ENCODE results near the gene SCNN1B.

Gene SCNN1B

DNA sequence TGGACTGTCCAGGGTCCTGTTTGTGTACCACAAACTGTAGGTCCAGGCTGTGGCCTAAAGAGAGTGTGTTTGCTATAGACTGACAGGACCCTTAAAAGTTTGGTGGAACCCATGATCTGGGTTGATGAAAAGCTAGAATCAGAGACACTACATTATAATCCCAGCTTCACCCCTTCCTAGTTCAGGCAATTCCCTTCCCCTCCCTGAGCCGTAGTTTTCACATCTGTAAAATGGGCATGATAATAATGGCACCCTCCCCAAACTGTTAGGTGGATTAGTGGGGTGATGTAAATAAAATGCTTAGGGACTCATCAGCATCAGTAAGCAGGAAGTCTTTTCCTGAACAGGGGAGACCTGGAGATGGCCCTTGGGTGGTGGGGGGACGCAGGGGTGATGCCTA, 2.5 kb downstream of the SCNN1B start:
- no peaks in the 10 kb centered on the region for H3K4me1 ChIP-seq (ENCODE audit: control insufficient read depth, insufficient read depth, low read length)
- H3K9ac ChIP-seq (ENCODE audit: low read length in 2 of 2), result no peak overlapping the region
- no peak overlapping the region for H3K4me3 ChIP-seq (ENCODE audit: low read length in 2 of 2)
- H3K27ac ChIP-seq (ENCODE audit: low read length), result no peak overlapping the region
- H3K27me3 ChIP-seq (ENCODE audit: control insufficient read depth in 1 of 2, insufficient read depth in 2 of 2, low read length in 2 of 2), result peaks cover 15 to 20% of the 10 kb centered on the region in 2 donors
- H3K9me3 ChIP-seq (ENCODE audit: control insufficient read depth in 2 of 2, low read length in 2 of 2), result no peaks in the 10 kb centered on the region
- H3K36me3 ChIP-seq (ENCODE audit: control insufficient read depth in 2 of 2, insufficient read depth in 2 of 2, low read length in 2 of 2), result no peaks in the 10 kb centered on the region

DNA sequence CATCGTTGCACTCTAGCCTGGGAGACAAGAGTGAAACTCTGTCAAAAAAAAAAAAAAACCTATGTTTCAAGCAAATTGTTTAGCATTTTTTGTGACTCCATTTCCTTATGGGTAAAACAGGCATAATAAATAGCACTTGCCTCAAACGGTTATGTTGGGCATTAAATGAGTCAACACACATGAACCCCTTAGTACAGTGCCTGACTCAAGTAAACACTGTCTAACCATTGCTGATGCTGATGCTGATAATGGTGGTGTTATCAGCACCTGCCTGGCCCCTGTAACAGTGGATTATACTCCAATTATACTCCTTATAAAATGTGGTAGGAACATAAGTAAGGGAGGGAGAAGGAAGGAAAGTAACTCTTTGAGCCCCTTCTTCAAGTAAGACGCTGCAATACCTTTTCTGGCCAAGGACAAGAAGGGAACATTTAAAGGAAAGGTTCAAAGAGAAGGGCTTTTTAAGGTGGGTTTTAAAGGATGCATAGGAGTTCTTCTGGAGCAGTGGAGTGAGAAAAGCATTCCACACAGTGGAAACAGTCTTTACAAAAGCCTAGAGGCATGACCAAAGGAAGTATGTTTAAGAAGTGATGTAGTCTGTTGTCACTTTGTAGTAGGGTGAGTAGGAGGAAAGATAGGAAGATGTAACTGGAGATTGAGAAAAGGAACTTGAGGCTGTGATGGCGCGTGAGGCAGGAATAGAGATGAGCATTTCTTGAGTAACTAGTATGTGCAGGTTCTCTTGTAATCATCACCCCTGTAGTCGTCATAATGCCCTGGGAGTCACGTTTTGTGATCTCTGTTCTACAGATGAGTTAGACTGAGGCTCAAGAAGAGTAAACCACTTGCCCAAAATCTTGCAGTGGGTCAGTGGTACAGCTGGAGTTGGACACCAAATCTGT, 4.3 kb downstream of the SCNN1B start:
- Histone ChIP-seq H3K27me3 (ENCODE audit: control insufficient read depth in 1 of 2, insufficient read depth in 2 of 2, low read length in 2 of 2) (peaks cover 14 to 18% of the 10 kb centered on the region in 2 donors), H3K4me1 (ENCODE audit: control insufficient read depth, insufficient read depth, low read length) (no peaks in the 10 kb centered on the region), H3K36me3 (ENCODE audit: control insufficient read depth in 2 of 2, insufficient read depth in 2 of 2, low read length in 2 of 2) (no peaks in the 10 kb centered on the region), H3K9ac (ENCODE audit: low read length in 2 of 2) (no peak overlapping the region), H3K9me3 (ENCODE audit: control insufficient read depth in 2 of 2, low read length in 2 of 2) (peaks cover 3 to 9% of the 10 kb centered on the region in 2 donors), H3K4me3 (ENCODE audit: low read length in 2 of 2) (no peak overlapping the region), H3K27ac (ENCODE audit: low read length) (no peak overlapping the region)

DNA sequence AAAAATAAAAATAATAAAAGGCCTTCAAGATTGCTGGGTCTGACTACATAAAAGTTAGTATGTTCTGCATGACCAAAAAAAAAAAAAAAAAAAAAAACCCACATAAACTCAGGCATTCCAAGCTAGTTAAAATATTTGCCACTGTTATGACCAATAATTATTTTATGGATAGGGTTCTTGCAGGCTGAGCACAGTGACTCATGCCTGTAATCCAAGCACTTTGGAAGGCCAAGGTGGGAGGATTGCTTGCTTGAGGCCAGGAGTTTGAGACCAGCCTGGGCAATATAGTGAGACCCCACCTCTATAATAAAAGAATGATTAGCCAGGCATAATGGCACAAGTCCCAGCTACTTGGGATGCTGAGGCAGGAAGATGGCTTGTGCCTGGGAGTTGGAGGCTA, 8.1 kb downstream of the SCNN1B start:
- H3K27ac ChIP-seq (ENCODE audit: low read length), result no peak overlapping the region
- peaks cover 4 to 9% of the 10 kb centered on the region in 2 donors for H3K9me3 ChIP-seq (ENCODE audit: control insufficient read depth in 2 of 2, low read length in 2 of 2)
- H3K4me1 ChIP-seq (ENCODE audit: control insufficient read depth, insufficient read depth, low read length), result no peaks in the 10 kb centered on the region
- H3K4me3 ChIP-seq (ENCODE audit: low read length in 2 of 2), result no peak overlapping the region
- H3K36me3 ChIP-seq (ENCODE audit: control insufficient read depth in 2 of 2, insufficient read depth in 2 of 2, low read length in 2 of 2), result no peaks in the 10 kb centered on the region
- no peak overlapping the region for H3K9ac ChIP-seq (ENCODE audit: low read length in 2 of 2)
- peaks cover 0 to 2% of the 10 kb centered on the region in 2 donors for H3K27me3 ChIP-seq (ENCODE audit: control insufficient read depth in 1 of 2, insufficient read depth in 2 of 2, low read length in 2 of 2)

DNA sequence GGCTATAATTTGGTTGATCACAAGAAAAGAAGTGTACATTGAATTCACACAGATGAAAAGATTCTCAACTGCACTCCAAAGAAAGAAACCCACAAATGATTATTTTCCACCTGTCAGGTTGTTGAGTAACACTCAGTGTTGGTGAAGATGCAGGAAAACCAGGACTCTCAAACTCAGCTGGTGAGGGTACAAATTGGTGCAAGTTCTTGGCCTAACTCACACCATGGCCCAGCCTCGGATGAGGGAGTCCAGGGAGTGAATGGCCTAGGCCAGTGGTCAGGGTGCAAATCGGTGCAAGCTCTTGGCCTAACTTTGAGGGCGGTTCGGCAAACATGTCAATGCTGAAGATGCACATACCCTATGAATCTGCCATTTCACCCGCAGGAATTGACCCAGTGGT, 8.6 kb downstream of the SCNN1B start:
- Histone ChIP-seq H3K36me3 (ENCODE audit: control insufficient read depth in 2 of 2, insufficient read depth in 2 of 2, low read length in 2 of 2) (no peaks in the 10 kb centered on the region), H3K27me3 (ENCODE audit: control insufficient read depth in 1 of 2, insufficient read depth in 2 of 2, low read length in 2 of 2) (peaks cover 0 to 2% of the 10 kb centered on the region in 2 donors), H3K4me1 (ENCODE audit: control insufficient read depth, insufficient read depth, low read length) (no peaks in the 10 kb centered on the region), H3K9me3 (ENCODE audit: control insufficient read depth in 2 of 2, low read length in 2 of 2) (peaks cover 4 to 10% of the 10 kb centered on the region in 2 donors), H3K9ac (ENCODE audit: low read length in 2 of 2) (no peak overlapping the region), H3K4me3 (ENCODE audit: low read length in 2 of 2) (no peak overlapping the region), H3K27ac (ENCODE audit: low read length) (no peak overlapping the region)

DNA sequence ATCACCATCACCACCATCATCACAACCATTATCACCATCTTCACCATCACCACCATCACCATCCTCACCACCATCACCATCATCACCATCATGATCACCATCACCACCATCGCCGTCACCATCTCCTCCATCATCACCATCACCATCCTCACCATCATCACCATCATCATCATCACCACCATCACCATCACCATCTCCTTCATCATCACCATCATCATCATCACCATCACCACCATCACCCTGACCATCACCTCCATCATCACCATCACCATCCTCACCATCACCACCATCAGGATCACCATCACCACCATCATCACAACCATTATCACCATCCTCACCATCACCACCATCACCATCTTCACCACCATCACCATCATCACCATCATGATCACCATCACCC, 14.1 kb downstream of the SCNN1B start:
- Histone ChIP-seq H3K9ac (ENCODE audit: low read length in 2 of 2) (no peak overlapping the region), H3K9me3 (ENCODE audit: control insufficient read depth in 2 of 2, low read length in 2 of 2) (peaks cover 3 to 5% of the 10 kb centered on the region in 2 donors), H3K27me3 (ENCODE audit: control insufficient read depth in 1 of 2, insufficient read depth in 2 of 2, low read length in 2 of 2) (peaks cover 0 to 2% of the 10 kb centered on the region in 2 donors), H3K4me1 (ENCODE audit: control insufficient read depth, insufficient read depth, low read length) (no peaks in the 10 kb centered on the region), H3K36me3 (ENCODE audit: control insufficient read depth in 2 of 2, insufficient read depth in 2 of 2, low read length in 2 of 2) (no peaks in the 10 kb centered on the region), H3K27ac (ENCODE audit: low read length) (no peak overlapping the region), H3K4me3 (ENCODE audit: low read length in 2 of 2) (no peak overlapping the region)

DNA sequence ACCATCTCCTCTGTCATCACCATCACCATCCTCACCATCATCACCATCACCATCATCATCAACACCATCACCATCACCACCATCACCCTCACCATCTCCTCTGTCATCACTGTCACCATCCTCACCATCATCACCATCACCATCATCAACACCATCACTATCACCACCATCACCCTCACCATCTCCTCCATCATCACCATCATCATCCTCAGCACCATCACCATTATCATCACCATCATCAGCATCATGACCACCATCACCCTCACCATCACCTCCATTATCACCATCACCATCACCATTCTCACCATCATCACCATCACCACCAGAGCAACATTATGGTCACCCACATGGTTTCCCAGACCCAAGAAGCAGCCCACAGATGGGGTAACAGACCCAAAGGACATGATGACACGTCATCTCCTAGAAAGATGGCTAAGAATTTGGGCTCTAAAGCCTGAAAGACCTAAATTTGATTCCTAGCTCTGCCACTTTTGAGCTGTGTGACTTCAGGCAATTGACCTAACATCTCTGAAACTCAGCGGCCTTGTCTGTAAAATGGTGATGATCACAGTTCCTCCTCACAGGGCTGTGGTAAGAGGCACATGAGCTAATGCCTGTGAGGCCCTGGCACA, 14.6 kb downstream of the SCNN1B start:
- no peaks in the 10 kb centered on the region for H3K36me3 ChIP-seq (ENCODE audit: control insufficient read depth in 2 of 2, insufficient read depth in 2 of 2, low read length in 2 of 2)
- peaks cover 0 to 2% of the 10 kb centered on the region in 2 donors for H3K27me3 ChIP-seq (ENCODE audit: control insufficient read depth in 1 of 2, insufficient read depth in 2 of 2, low read length in 2 of 2)
- H3K9me3 ChIP-seq (ENCODE audit: control insufficient read depth in 2 of 2, low read length in 2 of 2), result peaks cover 0 to 3% of the 10 kb centered on the region in 2 donors
- H3K4me3 ChIP-seq (ENCODE audit: low read length in 2 of 2), result no peak overlapping the region
- H3K9ac ChIP-seq (ENCODE audit: low read length in 2 of 2), result no peak overlapping the region
- H3K27ac ChIP-seq (ENCODE audit: low read length), result no peak overlapping the region
- no peaks in the 10 kb centered on the region for H3K4me1 ChIP-seq (ENCODE audit: control insufficient read depth, insufficient read depth, low read length)

DNA sequence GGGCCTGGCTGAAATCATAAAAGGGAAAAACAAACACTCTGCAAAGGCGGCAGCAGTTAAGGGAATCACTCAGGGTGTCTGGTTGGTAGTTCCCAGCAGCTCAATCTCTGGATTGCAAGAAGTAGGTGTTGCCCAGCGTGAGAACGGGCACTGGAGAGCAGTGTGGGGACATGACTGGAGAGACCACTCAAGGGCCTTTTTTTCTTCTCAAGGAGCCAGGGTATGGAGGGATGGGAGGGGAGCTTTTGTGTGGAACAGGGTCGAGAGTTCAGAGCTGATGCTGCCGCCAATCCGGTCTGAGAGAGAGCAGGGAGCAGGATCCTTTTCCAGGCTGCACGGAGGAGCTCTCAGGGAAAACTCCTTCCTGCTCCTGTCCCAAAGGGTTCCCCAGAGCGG, 15.2 kb downstream of the SCNN1B start:
- Histone ChIP-seq H3K27me3 (ENCODE audit: control insufficient read depth in 1 of 2, insufficient read depth in 2 of 2, low read length in 2 of 2) (peaks cover 0 to 2% of the 10 kb centered on the region in 2 donors), H3K4me3 (ENCODE audit: low read length in 2 of 2) (no peak overlapping the region), H3K27ac (ENCODE audit: low read length) (no peak overlapping the region), H3K9me3 (ENCODE audit: control insufficient read depth in 2 of 2, low read length in 2 of 2) (peaks cover 0 to 3% of the 10 kb centered on the region in 2 donors), H3K9ac (ENCODE audit: low read length in 2 of 2) (no peak overlapping the region), H3K36me3 (ENCODE audit: control insufficient read depth in 2 of 2, insufficient read depth in 2 of 2, low read length in 2 of 2) (no peaks in the 10 kb centered on the region), H3K4me1 (ENCODE audit: control insufficient read depth, insufficient read depth, low read length) (no peaks in the 10 kb centered on the region)

DNA sequence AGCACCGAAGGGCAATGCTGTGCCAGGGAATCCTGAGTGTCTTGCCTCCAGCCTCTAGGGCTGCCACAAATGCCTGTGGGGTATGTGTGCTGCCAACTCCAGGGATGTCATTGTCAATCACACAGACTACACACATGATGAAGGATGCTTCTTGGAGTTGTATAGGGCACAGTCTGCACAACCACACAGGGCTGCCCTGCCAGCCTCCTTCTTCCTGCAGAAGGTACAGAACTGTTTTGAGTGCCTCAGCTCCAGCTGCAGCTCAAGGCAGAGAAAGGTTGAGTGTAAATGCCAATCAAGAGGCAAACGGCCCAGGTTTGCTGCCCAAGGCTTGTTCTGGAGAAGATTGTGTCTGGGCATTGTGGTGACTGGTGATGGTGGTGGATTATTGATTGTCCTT, 15.6 kb downstream of the SCNN1B start:
- Histone ChIP-seq H3K27me3 (ENCODE audit: control insufficient read depth in 1 of 2, insufficient read depth in 2 of 2, low read length in 2 of 2) (peaks cover 0 to 2% of the 10 kb centered on the region in 2 donors), H3K9ac (ENCODE audit: low read length in 2 of 2) (no peak overlapping the region), H3K4me3 (ENCODE audit: low read length in 2 of 2) (no peak overlapping the region), H3K27ac (ENCODE audit: low read length) (no peak overlapping the region), H3K9me3 (ENCODE audit: control insufficient read depth in 2 of 2, low read length in 2 of 2) (peaks cover 0 to 3% of the 10 kb centered on the region in 2 donors), H3K4me1 (ENCODE audit: control insufficient read depth, insufficient read depth, low read length) (no peaks in the 10 kb centered on the region), H3K36me3 (ENCODE audit: control insufficient read depth in 2 of 2, insufficient read depth in 2 of 2, low read length in 2 of 2) (no peaks in the 10 kb centered on the region)

DNA sequence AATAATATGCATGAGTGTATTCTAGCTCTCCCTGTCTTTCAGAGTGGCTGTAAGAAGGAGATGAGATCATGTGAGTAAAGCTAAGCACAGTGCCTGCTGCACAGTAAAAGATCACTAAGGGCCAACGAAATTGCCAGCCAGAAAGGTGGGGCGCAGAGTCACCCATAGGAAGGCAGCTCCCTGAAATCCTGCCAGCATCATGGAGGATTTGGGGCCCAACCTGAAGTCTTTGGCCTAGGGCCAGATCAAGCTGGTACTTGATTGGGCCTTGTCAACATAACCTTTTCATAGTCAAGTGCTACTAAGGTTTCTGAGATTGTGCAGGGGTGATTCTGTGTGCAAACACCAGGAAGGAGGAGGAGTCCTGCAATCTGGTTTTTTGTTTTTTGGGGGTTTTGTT, 16.5 kb downstream of the SCNN1B start:
- Histone ChIP-seq H3K36me3 (ENCODE audit: control insufficient read depth in 2 of 2, insufficient read depth in 2 of 2, low read length in 2 of 2) (no peaks in the 10 kb centered on the region), H3K9me3 (ENCODE audit: control insufficient read depth in 2 of 2, low read length in 2 of 2) (peaks cover 0 to 3% of the 10 kb centered on the region in 2 donors), H3K27ac (ENCODE audit: low read length) (no peak overlapping the region), H3K4me3 (ENCODE audit: low read length in 2 of 2) (no peak overlapping the region), H3K27me3 (ENCODE audit: control insufficient read depth in 1 of 2, insufficient read depth in 2 of 2, low read length in 2 of 2) (peaks cover 0 to 2% of the 10 kb centered on the region in 2 donors), H3K4me1 (ENCODE audit: control insufficient read depth, insufficient read depth, low read length) (no peaks in the 10 kb centered on the region), H3K9ac (ENCODE audit: low read length in 2 of 2) (no peak overlapping the region)

DNA sequence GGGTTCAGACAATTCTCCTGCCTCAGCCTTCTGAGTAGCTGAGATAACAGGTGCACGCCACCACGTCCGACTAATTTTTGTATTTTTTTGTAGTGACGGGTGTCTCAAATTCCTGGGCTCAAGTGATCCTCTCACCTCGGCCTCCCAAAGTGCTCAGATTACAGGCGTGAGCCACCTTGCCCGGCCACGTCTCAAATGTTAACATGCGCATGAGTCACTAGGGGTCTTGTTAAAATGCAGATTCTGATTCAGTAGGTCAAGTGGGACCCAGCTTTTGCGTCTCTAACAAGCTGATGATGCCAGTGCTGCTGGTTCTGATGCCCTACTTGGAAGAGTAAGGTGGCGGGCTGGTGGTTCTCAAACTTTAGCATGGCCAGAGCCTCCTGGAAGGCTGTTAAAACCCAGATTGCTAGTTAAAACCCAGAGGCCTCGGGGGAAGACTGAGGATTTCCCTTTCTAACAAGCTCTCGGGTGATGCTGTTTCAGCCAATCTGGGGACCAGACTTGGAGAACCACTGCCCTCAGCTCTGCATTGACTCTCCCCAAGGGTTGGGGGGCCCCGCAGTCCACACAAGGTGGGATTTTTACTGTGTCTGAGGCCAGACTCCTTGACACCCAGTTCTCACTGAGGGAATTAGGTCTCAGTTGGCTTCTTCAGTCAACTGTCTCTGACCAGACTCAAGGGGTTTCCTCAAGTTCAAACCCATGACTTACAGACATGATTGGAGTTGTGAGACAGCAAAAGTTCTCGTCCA, 17.9 kb downstream of the SCNN1B start:
- H3K27me3 ChIP-seq (ENCODE audit: control insufficient read depth in 1 of 2, insufficient read depth in 2 of 2, low read length in 2 of 2), result peaks cover 0 to 2% of the 10 kb centered on the region in 2 donors
- no peaks in the 10 kb centered on the region for H3K36me3 ChIP-seq (ENCODE audit: control insufficient read depth in 2 of 2, insufficient read depth in 2 of 2, low read length in 2 of 2)
- H3K27ac ChIP-seq (ENCODE audit: low read length), result no peak overlapping the region
- H3K9ac ChIP-seq (ENCODE audit: low read length in 2 of 2), result no peak overlapping the region
- H3K4me3 ChIP-seq (ENCODE audit: low read length in 2 of 2), result no peak overlapping the region
- peaks cover 3% of the 10 kb centered on the region for H3K4me1 ChIP-seq (ENCODE audit: control insufficient read depth, insufficient read depth, low read length)
- peaks cover 0 to 3% of the 10 kb centered on the region in 2 donors for H3K9me3 ChIP-seq (ENCODE audit: control insufficient read depth in 2 of 2, low read length in 2 of 2)

Data from stomach smooth muscle (tissue), 2 donors.